OCI-LY7 (cell line): ENCODE data around the gene FLCN.

Experiments used
- CTCF ChIP-seq: fragments of 200-600 bp; sonication (generic); conservative IDR thresholded peaks from 2 replicates; pipeline ENCODE4 v1.5.1; 2014; ENCODE audit warnings: mild to moderate bottlenecking, antibody characterized with exemption, low read length, moderate library complexity, mixed read lengths
- EZH2phosphoT487 ChIP-seq: fragments of 200-600 bp; sonication (generic); IDR thresholded peaks from 2 replicates; pipeline ENCODE4 v1.6.1; 2018; ENCODE audit warnings: low read depth, borderline replicate concordance, mild to moderate bottlenecking, mixed run types, antibody characterized with exemption, low read length, moderate library complexity, mixed read lengths

- no peak for TF ChIP-seq CTCF
- no peak for TF ChIP-seq EZH2phosphoT487
Measured at GRCh38 chr17:17175917-17176316, 61.1 kb downstream of the FLCN start.
